Liver (tissue), 3 donors: ENCODE results near the gene SPATC1L.

Source experiments
- CTCF ChIP-seq: fragments of 150-350 bp; IDR thresholded peaks from 2 replicates; pipeline ENCODE4 v1.5.1; 2017; ENCODE audit warnings: improper control_type of control experiment, low read depth, low read length; ENCODE audit not compliant: missing input control
- EGR1 ChIP-seq, 2 donors: IDR thresholded peaks; 2 replicates each; pipeline ENCODE4 v1.6.1; 2016 to 2018; ENCODE audit warnings: antibody characterized with exemption in 2 of 2, low read depth in 2 of 2
- FOXA1 ChIP-seq: IDR thresholded peaks from 2 replicates; pipeline ENCODE4 v1.6.1; 2016; ENCODE audit warnings: antibody characterized with exemption
- FOXA2 ChIP-seq: IDR thresholded peaks from 2 replicates; pipeline ENCODE4 v1.6.1; 2016; ENCODE audit warnings: antibody characterized with exemption
- MAX ChIP-seq: IDR thresholded peaks from 2 replicates; pipeline ENCODE4 v1.6.1; 2016; ENCODE audit warnings: antibody characterized with exemption
- REST ChIP-seq: IDR thresholded peaks from 2 replicates; pipeline ENCODE4 v1.6.1; 2016; ENCODE audit warnings: antibody characterized with exemption, mild to moderate bottlenecking
- SP1 ChIP-seq: IDR thresholded peaks from 2 replicates; pipeline ENCODE4 v1.6.1; 2018; ENCODE audit warnings: antibody characterized with exemption, mild to moderate bottlenecking
- TAF1 ChIP-seq: conservative IDR thresholded peaks from 2 replicates; pipeline ENCODE4 v1.6.1; 2016; ENCODE audit warnings: antibody characterized with exemption, mild to moderate bottlenecking
- YY1 ChIP-seq: IDR thresholded peaks from 2 replicates; pipeline ENCODE4 v1.6.1; 2016; ENCODE audit warnings: antibody characterized with exemption, mild to moderate bottlenecking
- donor health status: healthy.
- donor health status: healthy.

GRCh38 chr21:46115441-46116188, 68.6 kb downstream of the SPATC1L start:
- TF ChIP-seq CTCF, result no peak
- no peak for TF ChIP-seq REST
- no peak for TF ChIP-seq TAF1
- no peak for TF ChIP-seq FOXA2
- TF ChIP-seq MAX, result no peak
- no peak for TF ChIP-seq YY1
- no peak for TF ChIP-seq SP1
- no peak for TF ChIP-seq EGR1 (IDR thresholded peaks at IDR 0.05; ENCODE audit: low read depth in 2 of 2)
- no peak for TF ChIP-seq FOXA1
